GM23338 (cell line): ENCODE results near the gene HK2.

ENCODE experiments used
- EZH2 ChIP-seq: fragments of 200-600 bp; sonication (generic); IDR thresholded peaks from one replicate; pipeline ENCODE4 v1.8.0; 2017; ENCODE audit warnings: antibody characterized with exemption, mild to moderate bottlenecking, low read depth; ENCODE audit not compliant: unreplicated experiment
- EZH2phosphoT487 ChIP-seq: fragments of 200-600 bp; sonication (generic); IDR thresholded peaks from one replicate; pipeline ENCODE4 v1.8.1; 2018; ENCODE audit warnings: antibody characterized with exemption; ENCODE audit not compliant: unreplicated experiment
- ZNF331 ChIP-seq: fragments of 250-450 bp; sonication (Bioruptor Pico); IDR thresholded peaks from 2 replicates; pipeline ENCODE4 v1.5.0; 2020; ENCODE audit warnings: low read depth, mild to moderate bottlenecking, moderate library complexity
- TF ChIP-seq, protein P1 (sequence below), 2 experiments: fragments of 200-600 bp in 1 of 2; sonication (generic) in 1 of 2; conservative IDR thresholded peaks; 2 replicates each; pipeline versions ENCODE4 v1.5.1 to v1.6.1; 2016 to 2017; ENCODE audit warnings: antibody characterized with exemption in 2 of 2, low read depth in 2 of 2, mild to moderate bottlenecking in 2 of 2, moderate library complexity in 1 of 2
- TF ChIP-seq, protein P2 (sequence below): IDR thresholded peaks from one replicate; pipeline ENCODE4 v1.6.1; 2018; ENCODE audit warnings: antibody characterized with exemption; ENCODE audit not compliant: unreplicated experiment

DNA sequence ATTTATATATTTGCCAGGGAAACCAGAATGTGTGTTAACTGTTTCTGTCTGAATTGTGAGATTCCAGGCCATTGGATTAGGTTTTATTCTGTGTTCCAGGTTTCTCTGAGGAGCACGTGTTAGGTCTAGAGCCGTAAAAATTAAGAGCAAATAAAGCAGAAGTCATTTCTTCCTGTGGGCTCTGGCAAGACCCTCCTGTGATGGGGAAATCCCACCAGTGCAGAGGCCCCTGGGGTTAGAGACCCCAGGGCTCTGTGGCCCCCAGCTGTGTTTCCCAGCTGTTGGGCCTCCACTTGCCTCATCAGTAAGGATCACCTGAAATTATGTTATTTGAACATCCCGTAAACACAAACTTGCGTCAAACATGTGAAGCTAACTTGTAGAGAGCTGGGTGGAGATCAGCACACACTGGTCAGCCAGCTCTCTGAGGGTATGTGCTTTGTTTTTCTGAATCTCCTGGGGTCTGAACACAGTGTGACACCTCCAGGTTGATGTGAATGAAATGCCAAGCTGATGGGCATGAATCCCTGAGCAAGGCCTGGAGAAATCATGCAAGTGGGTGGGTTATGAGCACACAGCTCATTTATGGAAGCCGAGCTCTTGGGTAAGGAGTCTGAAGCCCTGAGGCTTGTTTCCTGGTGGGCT, 50.3 kb downstream of the HK2 start:
- TF ChIP-seq EZH2 (no peak), ZNF331 (no peak), EZH2phosphoT487 (no peak)
- TF ChIP-seq, protein P1, sequence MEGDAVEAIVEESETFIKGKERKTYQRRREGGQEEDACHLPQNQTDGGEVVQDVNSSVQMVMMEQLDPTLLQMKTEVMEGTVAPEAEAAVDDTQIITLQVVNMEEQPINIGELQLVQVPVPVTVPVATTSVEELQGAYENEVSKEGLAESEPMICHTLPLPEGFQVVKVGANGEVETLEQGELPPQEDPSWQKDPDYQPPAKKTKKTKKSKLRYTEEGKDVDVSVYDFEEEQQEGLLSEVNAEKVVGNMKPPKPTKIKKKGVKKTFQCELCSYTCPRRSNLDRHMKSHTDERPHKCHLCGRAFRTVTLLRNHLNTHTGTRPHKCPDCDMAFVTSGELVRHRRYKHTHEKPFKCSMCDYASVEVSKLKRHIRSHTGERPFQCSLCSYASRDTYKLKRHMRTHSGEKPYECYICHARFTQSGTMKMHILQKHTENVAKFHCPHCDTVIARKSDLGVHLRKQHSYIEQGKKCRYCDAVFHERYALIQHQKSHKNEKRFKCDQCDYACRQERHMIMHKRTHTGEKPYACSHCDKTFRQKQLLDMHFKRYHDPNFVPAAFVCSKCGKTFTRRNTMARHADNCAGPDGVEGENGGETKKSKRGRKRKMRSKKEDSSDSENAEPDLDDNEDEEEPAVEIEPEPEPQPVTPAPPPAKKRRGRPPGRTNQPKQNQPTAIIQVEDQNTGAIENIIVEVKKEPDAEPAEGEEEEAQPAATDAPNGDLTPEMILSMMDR (conservative IDR thresholded peaks at IDR 0.05; ENCODE audit: low read depth in 2 of 2), result no peak
- TF ChIP-seq, protein P2, sequence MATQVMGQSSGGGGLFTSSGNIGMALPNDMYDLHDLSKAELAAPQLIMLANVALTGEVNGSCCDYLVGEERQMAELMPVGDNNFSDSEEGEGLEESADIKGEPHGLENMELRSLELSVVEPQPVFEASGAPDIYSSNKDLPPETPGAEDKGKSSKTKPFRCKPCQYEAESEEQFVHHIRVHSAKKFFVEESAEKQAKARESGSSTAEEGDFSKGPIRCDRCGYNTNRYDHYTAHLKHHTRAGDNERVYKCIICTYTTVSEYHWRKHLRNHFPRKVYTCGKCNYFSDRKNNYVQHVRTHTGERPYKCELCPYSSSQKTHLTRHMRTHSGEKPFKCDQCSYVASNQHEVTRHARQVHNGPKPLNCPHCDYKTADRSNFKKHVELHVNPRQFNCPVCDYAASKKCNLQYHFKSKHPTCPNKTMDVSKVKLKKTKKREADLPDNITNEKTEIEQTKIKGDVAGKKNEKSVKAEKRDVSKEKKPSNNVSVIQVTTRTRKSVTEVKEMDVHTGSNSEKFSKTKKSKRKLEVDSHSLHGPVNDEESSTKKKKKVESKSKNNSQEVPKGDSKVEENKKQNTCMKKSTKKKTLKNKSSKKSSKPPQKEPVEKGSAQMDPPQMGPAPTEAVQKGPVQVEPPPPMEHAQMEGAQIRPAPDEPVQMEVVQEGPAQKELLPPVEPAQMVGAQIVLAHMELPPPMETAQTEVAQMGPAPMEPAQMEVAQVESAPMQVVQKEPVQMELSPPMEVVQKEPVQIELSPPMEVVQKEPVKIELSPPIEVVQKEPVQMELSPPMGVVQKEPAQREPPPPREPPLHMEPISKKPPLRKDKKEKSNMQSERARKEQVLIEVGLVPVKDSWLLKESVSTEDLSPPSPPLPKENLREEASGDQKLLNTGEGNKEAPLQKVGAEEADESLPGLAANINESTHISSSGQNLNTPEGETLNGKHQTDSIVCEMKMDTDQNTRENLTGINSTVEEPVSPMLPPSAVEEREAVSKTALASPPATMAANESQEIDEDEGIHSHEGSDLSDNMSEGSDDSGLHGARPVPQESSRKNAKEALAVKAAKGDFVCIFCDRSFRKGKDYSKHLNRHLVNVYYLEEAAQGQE, result no peak
